GM21786 (cell line): ENCODE results near the gene ACP4.
"Not testable (repeated sequence)": the region's sequence is repeated elsewhere in the genome, so short reads cannot be mapped to it uniquely, and the experiment has no call there.

Experiments used
- ATAC-seq: cut with Tn5 transposase; IDR thresholded peaks from one replicate; pipeline ENCODE4 v1.9.1; 2021; ENCODE audit not compliant: unreplicated experiment

Gene ACP4, protein sequence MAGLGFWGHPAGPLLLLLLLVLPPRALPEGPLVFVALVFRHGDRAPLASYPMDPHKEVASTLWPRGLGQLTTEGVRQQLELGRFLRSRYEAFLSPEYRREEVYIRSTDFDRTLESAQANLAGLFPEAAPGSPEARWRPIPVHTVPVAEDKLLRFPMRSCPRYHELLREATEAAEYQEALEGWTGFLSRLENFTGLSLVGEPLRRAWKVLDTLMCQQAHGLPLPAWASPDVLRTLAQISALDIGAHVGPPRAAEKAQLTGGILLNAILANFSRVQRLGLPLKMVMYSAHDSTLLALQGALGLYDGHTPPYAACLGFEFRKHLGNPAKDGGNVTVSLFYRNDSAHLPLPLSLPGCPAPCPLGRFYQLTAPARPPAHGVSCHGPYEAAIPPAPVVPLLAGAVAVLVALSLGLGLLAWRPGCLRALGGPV

GRCh38 chr19:50790396-50790795 lies at the start of gene ACP4:
ACP4 (plus strand) TSS chr19:50790415; CDS start chr19:50790415, 0 bp downstream.
- ATAC-seq, result no peak

- no peak for ATAC-seq
Measured at GRCh38 chr19:50741179-50741933, 48.9 kb upstream of the ACP4 start.

- ATAC-seq, result no peak
Measured at GRCh38 chr19:50743537-50743936, 46.7 kb upstream of the ACP4 start.

DNA sequence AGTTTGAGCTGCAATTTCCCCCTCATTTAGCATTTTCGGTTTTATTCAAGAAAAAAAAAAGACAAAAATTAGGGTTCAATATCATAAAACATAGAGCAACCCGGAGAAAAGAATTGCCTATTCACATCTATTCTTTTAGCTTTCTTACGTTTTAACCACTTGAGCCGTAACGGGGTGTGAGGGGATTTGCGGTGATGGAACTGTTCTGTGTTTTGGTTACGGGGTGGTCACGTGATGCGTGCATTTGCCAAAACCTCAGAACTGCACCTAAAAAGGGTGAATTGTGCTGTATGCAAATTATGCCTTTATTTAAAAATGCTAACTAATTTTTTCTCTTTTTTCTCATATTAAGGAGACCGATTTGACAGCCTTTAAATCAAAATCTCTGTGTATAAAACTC lies 45.0 kb upstream of the ACP4 start:
- ATAC-seq, result no peak

GRCh38 chr19:50747141-50747540 lies 43.1 kb upstream of the ACP4 start:
- ATAC-seq, result not testable (repeated sequence)

DNA sequence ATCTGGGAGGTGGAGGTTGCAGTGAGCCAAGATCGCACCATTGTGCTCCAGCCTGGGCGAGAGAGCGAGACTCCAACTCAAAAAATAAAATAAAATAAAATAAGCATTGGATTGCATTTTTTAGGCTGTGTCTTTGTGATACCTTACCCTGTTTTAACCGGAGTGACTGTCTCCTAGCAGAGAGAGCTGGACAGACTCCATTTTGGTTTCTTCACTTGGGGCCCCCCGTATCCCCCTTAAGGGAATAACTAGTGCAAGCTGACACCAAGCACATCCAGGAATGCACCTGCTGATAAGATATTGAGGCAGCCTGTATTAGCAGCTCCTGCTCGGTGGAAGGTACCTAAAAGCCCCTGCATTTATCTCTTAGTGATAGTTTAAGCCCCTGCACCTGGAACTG lies 40.7 kb upstream of the ACP4 start:
- no peak for ATAC-seq

GRCh38 chr19:50750010-50750409 lies 40.2 kb upstream of the ACP4 start:
- ATAC-seq, result no peak

GRCh38 chr19:50753879-50754278 lies 36.3 kb upstream of the ACP4 start:
- ATAC-seq, result no peak

DNA sequence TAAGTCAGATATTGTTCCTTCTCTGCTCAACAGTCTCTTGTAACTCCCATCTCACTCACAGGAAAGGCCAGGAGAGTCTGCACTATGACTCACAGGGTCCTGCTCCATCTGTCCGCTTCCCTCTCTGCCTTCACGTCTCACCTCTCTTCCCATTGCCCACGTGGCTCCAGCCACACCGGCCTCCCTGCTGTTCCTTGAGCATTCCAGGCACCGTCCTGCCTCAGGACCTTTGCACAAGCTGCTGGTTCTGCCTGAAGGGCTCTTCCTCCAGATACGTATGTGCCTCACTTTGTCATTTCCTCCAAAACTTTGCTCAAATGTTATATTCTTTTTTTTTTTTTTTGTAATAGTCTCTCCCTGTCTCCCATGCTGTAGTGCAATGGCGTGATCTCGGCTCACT lies 34.0 kb upstream of the ACP4 start:
- not testable (repeated sequence) for ATAC-seq

- ATAC-seq, result not testable (repeated sequence)
Measured at GRCh38 chr19:50757624-50758023, 32.6 kb upstream of the ACP4 start.

DNA sequence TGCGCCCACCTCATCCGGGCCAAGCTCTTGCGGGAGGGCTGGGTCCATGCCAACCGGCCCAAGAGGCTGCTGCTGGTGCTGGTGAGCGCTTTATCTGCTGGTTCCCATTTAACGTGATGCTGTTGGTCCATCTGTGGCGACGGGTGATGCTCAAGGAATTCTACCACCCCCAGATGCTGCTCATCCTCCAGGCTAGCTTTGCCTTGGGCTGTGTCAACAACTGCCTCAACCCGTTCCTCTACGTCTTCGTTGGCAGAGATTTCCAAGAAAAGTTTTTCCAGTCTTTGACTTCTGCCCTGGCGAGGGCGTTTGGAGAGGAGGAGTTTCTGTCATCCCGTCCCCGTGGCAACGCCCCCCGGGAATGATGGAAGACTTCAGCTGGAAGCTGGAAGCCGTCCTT lies 31.1 kb upstream of the ACP4 start:
- not testable (repeated sequence) for ATAC-seq

GRCh38 chr19:50759886-50760285 lies 30.3 kb upstream of the ACP4 start:
- ATAC-seq, result no peak

DNA sequence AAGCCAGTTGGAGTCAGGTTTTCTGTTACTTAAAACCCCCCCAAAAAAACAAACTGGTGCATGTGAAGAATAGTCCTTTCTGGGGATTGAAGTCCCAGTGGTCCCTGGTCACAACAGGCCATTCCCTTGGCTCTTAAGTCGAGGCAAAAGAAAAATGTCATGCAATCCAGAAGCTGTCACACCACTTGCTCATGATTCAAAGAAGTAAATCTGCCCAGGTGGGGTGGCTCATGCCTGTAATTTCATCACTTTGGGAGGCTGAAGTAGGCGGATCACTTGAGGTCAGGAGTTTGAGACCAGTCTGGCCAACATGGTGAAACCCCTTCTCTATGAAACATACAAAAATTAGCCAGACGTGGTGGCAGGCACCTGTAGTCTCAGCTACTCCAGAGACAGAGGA lies 28.7 kb upstream of the ACP4 start:
- ATAC-seq, result not testable (repeated sequence)

DNA sequence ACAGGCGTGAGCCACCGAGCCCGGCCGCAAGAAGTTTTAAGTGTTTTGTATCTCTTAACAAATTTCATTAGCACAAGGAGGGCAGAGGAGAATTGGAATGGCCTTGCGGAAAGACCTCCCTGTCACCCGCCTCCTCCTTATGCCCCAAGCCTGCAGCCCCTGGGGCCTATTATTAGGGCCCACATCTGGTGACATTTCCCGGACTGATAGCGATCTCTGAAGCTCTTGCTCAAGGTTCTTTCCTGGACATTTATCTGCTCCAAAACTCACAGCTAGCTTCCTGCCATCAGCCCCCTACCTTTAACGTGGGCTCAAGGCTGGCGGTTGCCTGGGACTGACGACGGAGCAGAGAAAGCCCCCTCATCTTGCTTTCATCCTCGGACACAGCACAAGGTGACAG lies 26.7 kb upstream of the ACP4 start:
- ATAC-seq, result not testable (repeated sequence)

DNA sequence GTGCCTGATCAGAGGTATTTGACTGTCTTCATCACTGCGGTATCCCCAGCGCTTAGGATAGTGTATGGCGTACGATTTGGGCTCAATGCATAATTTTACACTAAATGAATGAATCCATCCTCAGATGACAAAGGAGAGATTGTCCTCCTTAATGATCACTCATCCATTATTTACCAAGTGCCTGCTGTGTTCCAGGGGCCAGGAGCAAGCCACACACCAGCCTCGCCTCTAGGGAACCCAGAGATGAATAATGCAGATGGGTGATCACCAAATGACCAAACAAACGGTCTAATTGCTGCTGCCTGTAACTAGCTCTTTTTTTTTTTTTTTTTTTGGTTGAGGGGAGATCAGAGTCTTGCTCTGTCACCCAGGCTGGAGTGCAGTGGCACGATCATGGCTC lies 25.8 kb upstream of the ACP4 start:
- ATAC-seq, result no peak

DNA sequence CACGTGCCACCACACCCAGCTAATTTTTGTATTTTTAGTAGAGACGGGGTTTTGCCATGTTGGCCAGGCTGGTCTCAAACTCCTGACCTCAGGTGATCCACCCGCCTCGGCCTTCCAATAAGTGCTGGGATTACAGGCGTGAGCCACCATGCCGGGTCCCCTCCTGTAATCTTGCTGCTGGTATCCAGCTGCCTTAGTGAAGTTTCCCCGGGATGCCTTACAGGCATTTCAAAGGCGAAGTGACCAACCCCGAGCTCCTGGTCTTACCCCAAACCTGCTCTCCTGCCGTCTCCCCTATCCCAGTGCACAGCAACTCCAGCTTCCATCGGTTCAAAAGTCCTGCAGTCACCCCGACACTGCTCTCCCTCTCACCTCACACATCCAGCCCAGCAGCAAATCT lies 23.5 kb upstream of the ACP4 start:
- not testable (repeated sequence) for ATAC-seq

DNA sequence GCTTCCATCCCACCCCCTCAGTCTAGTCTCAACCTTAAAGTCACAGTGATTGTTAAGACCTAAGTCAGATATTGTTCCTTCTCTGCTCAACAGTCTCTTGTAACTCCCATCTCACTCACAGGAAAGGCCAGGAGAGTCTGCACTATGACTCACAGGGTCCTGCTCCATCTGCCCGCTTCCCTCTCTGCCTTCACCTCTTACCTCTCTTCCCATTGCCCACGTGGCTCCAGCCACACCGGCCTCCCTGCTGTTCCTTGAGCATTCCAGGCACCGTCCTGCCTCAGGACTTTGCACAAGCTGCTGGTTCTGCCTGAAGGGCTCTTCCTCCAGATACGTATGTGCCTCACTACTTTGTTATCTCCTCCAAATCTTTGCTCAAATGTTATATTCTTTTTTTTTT lies 23.0 kb upstream of the ACP4 start:
- not testable (repeated sequence) for ATAC-seq

DNA sequence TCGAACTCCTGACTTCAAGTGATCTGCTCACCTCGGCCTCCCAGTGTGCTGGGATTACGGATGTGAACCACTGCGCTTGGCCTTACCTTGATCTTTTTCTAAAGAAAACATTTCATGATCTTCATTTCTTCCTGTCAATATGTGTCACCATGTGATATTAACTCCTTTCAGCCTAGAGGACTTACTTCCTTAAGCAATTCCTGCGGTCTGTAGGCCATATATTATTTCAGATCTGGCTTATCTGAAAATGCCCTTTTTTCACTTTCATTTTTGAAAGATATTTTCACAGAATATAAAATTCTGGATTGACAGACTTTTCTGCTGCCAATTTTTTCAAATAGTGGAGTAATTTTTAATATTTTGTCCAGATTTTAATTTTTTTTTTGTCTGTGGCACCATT lies 21.9 kb upstream of the ACP4 start:
- no peak for ATAC-seq

DNA sequence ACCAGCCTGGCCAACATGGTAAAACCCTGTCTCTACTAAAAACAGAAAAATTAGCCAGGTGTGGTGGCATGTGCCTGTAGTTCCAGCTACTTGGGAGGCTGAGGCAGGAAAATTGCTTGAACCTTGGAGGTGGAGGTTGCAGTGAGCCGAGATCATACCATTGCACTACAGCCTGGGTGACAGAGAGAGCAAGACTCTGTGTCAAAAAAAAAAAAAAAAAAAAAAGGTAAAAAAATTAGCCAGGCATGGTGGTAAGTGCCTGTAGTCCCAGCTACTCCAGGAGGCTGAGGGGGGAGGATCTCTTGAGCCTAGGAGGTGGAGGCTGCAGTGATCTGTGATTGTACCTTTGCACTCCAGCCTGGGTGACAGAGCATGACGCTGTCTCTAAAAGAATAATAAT lies 20.1 kb upstream of the ACP4 start, which contains the start of gene GPR32:
TSS of gene GPR32 (plus strand) at position 301 of the 400 bp plus-strand sequence. CDS start 137 bp downstream, outside the sequence.
- ATAC-seq, result not testable (repeated sequence)

- ATAC-seq, result no peak
Measured at GRCh38 chr19:50770888-50771287, 19.3 kb upstream of the ACP4 start.

DNA sequence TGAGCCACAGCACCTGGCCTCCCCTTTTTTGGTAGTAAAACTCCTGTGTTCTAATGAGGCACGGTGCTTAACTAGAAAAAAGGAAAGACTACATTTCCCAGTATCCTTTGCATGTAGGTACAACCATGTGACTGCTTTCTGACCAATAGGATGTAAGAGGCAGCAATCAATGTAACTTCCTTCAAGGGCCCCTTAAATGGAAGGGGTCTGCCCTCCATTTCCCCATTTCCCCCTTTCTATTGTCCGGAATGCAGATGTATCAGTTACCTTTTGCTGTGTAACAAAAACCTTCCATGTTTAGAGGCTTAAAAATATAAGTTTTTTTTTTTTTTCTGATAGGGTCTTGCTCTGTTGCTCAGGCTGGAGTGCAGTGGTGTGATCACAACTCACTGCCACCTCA lies 17.7 kb upstream of the ACP4 start:
- ATAC-seq, result no peak

- not testable (repeated sequence) for ATAC-seq
Measured at GRCh38 chr19:50772912-50773311, 17.3 kb upstream of the ACP4 start.
